MCF 10A (cell line): ENCODE measurements around the gene SPATA20. TPM values are rescaled to one million over a fixed set of nuclear protein-coding genes. Genes with fewer than 3 reads are reported as not detected.

Source experiments
- BruUV-seq: library from RNA; stranded (reverse); fragments of 400-500 nt; replicated peaks from 2 replicates; lab custom pipeline; 2021; lab: Mats Ljungman, UMichigan
- CTCF ChIA-PET: fragments of 300-600 bp; sonication (Branson Sonifier 250); formaldehyde crosslinking; extraction: SDS; loops from one replicate; lab custom pipeline; 2021; ENCODE audit warnings: antibody characterized with exemption, inconsistent platforms; lab: Yijun Ruan, JAX
- POLR2A ChIA-PET: fragments of 300-600, 350-650 bp; sonication (Branson Sonifier 250); formaldehyde crosslinking; extraction: SDS; loops from one replicate; lab custom pipeline; 2020; ENCODE audit warnings: antibody characterized with exemption, inconsistent platforms; lab: Yijun Ruan, JAX
- DNase-seq: peaks from one replicate; pipeline ENCODE4 v3.0.0-alpha.2; 2018; ENCODE audit not compliant: unreplicated experiment
- H3K27ac Mint-ChIP-seq: one replicate; pipeline ENCODE4 v1.8.0; 2022; ENCODE audit warnings: mild to moderate bottlenecking, low read depth, mixed read lengths; ENCODE audit not compliant: unreplicated experiment
- H3K27me3 Mint-ChIP-seq: one replicate; pipeline ENCODE4 v1.8.0; 2022; ENCODE audit warnings: mixed read lengths; ENCODE audit not compliant: insufficient read depth, unreplicated experiment
- H3K36me3 Mint-ChIP-seq: one replicate; pipeline ENCODE4 v1.8.0; 2022; ENCODE audit warnings: mild to moderate bottlenecking, moderate library complexity, mixed read lengths; ENCODE audit not compliant: insufficient read depth, unreplicated experiment
- H3K4me1 Mint-ChIP-seq: one replicate; pipeline ENCODE4 v1.8.0; 2022; ENCODE audit warnings: mixed read lengths; ENCODE audit not compliant: insufficient read depth, unreplicated experiment
- H3K4me3 Mint-ChIP-seq: one replicate; pipeline ENCODE4 v1.8.0; 2022; ENCODE audit warnings: mild to moderate bottlenecking, moderate library complexity, mixed read lengths; ENCODE audit not compliant: unreplicated experiment
- H3K9me3 Mint-ChIP-seq: one replicate; pipeline ENCODE4 v1.8.0; 2022; ENCODE audit warnings: mixed read lengths; ENCODE audit not compliant: unreplicated experiment
- intact Hi-C: fragments of 100-400 bp; cut with micrococcal nuclease; formaldehyde crosslinking; loops from 2 replicates; pipeline ENCODE4 v1.14.1; 2022
- total RNA-seq: library from RNA; stranded (reverse); gene quantifications from 2 replicates; pipeline ENCODE4 v1.2.3, GENCODE V29; 2022
- TF ChIP-seq, protein P1 (sequence below): fragments of 200-600 bp; IDR thresholded peaks from one replicate; pipeline ENCODE4 v1.8.0; 2022; ENCODE audit warnings: antibody characterized with exemption, mild to moderate bottlenecking; ENCODE audit not compliant: unreplicated experiment

The SPATA20 gene
- total RNA-seq, 1 experiment from 2014 or later, result 35.3 TPM

- H3K27ac Mint-ChIP-seq, result no peak overlapping the region
- ChIA-PET POLR2A (interaction anchor here (0.7 to 5.6 kb wide), 15 partner anchors 8 to 324 kb away, joined by 3 to 59 read pairs (median 6); no protein-coding TSS in a partner anchor), CTCF (interaction anchor here (0.6 to 2.2 kb wide), 9 partner anchors 38 to 301 kb away, joined by 3 to 11 read pairs (median 5); partner anchors contain the start of gene LRRC59)
- TF ChIP-seq, protein P1, sequence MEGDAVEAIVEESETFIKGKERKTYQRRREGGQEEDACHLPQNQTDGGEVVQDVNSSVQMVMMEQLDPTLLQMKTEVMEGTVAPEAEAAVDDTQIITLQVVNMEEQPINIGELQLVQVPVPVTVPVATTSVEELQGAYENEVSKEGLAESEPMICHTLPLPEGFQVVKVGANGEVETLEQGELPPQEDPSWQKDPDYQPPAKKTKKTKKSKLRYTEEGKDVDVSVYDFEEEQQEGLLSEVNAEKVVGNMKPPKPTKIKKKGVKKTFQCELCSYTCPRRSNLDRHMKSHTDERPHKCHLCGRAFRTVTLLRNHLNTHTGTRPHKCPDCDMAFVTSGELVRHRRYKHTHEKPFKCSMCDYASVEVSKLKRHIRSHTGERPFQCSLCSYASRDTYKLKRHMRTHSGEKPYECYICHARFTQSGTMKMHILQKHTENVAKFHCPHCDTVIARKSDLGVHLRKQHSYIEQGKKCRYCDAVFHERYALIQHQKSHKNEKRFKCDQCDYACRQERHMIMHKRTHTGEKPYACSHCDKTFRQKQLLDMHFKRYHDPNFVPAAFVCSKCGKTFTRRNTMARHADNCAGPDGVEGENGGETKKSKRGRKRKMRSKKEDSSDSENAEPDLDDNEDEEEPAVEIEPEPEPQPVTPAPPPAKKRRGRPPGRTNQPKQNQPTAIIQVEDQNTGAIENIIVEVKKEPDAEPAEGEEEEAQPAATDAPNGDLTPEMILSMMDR, result no peak
- peaks cover 36% of the 10 kb centered on the region for H3K4me1 Mint-ChIP-seq
- no peaks in the 10 kb centered on the region for H3K36me3 Mint-ChIP-seq
- intact Hi-C loops, result loop anchor here (10.0 kb wide), 1 partner anchor 413 kb away; no protein-coding TSS in a partner anchor
- no TSS peak for BruUV-seq
- no peak for DNase-seq
- no peaks in the 10 kb centered on the region for H3K27me3 Mint-ChIP-seq
- no peaks in the 10 kb centered on the region for H3K9me3 Mint-ChIP-seq
- peak overlapping the region; percentile 70 for H3K4me3 Mint-ChIP-seq
These were observed 5.6 kb upstream of the SPATA20 start for GRCh38 chr17:50541402-50541715.

DNA sequence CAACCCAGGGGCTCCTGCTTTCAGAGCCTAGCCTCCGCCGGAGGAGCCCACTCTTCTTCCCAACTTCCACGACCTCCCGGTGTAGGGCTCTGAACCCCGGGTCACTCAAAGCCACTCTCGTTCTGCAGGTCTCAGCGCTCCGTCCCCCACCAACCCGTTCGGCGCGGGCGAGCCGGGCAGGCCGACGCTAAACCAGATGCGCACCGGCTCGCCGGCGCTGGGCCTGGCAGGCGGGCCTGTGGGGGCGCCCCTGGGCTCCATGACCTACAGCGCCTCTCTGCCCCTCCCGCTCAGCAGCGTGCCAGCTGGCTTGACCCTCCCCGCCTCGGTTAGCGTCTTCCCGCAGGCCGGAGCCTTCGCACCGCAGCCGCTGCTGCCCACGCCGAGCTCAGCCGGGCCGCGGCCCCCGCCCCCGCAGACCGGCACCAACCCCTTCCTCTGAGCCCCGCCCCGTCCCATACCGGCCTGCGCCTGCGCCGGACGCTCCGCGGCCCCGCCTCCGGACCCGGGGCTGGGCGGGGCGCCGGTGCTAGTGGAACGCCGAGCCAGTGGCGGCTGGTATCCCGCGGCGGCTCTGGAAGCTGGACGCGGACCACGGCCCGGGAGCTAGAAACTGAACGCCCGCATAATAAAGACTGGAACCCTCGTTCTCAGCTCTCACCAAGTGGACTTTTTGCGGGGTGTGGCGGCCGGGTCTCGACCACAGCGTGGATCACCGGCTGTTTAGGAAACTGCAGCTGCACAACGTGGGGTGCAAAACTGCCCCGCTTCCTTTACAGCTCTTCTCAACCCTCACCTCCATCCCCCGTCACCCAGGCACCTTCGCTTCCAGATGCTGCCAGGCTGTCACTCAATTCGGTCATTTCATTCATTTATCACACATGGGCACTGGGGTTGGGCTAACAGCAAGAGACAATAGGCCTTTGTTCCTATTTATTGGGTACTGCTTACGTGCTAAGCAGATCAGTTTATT, 5.0 kb upstream of the SPATA20 start:
- TF ChIP-seq, protein P1, result peak; percentile 9
- Mint-ChIP-seq H3K27me3 (no peaks in the 10 kb centered on the region), H3K4me3 (peak overlapping the region; percentile 70), H3K27ac (no peak overlapping the region), H3K36me3 (no peaks in the 10 kb centered on the region), H3K4me1 (peaks cover 41% of the 10 kb centered on the region), H3K9me3 (no peaks in the 10 kb centered on the region)
- no TSS peak for BruUV-seq
- intact Hi-C loops, result loop anchor here (10.0 kb wide), 1 partner anchor 413 kb away; no protein-coding TSS in a partner anchor
- peak; percentile 85 for DNase-seq
- ChIA-PET POLR2A (interaction anchor here (0.6 to 5.6 kb wide), 30 partner anchors 8 to 413 kb away, joined by 3 to 59 read pairs (median 4); partner anchors contain the start of genes ACSF2, CACNA1G, LRRC59 and LUC7L3), CTCF (interaction anchor here (0.6 to 5.7 kb wide), 16 partner anchors 9 to 300 kb away, joined by 3 to 31 read pairs (median 5); partner anchors contain the start of gene LRRC59)

DNA sequence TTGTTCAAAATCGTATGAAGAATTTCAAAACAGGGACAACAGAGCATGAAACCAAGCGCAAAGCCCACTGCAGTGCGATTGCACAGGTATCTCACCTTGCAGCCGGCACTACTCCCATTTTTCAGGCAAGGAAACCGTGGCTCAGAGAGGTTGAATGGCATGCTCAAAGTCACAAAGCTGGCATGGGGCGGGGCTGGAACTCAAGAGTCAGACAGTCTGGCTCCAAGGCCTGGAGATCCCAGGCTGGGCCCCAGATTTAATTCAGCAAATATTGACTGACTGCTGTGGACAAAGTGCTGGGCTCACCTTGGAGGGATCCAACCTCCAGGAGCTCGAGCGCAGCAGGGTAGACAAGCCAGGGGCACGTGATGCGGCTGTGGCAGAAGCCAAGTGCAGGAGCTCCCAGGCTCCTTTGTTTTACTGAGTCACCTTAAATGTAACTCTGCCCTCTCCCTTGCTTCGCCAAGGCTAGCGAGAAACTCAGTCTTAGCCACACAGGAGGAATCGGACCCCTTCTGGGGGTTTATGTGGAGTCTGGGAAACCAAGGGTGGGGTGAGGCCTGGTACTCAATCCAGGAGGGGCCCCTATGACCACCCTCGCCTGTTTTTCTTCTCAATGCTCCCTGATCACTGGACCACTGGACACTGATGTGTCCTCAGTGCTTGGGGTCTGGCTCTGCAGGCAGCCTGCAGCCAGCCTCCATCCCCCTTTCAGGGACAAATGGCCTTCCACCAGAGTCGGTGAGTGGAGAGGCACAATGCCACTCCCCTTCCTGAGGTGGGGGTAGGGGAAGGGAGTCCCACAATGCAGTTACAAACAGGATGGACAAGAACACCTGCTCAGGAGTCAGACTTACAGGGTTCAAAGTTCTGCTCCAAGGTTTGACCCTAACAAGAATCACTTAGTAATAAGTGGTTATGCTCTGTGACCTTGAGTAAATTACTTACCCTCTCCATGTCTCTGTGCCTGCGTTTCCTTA, 3.9 kb upstream of the SPATA20 start:
- Mint-ChIP-seq H3K36me3 (no peaks in the 10 kb centered on the region), H3K27me3 (no peaks in the 10 kb centered on the region), H3K9me3 (no peaks in the 10 kb centered on the region), H3K4me3 (peak overlapping the region; percentile 70), H3K27ac (no peak overlapping the region), H3K4me1 (peaks cover 42% of the 10 kb centered on the region)
- no TSS peak for BruUV-seq
- TF ChIP-seq, protein P1, result no peak
- peak; percentile 59 for DNase-seq
- POLR2A ChIA-PET, result interaction anchor here (0.5 to 5.6 kb wide), 28 partner anchors 17 to 411 kb away, joined by 3 to 59 read pairs (median 4); partner anchors contain the start of genes ACSF2, CACNA1G, LUC7L3 and TOB1
- CTCF ChIA-PET, result interaction anchor here (0.7 to 5.7 kb wide), 7 partner anchors 10 to 152 kb away, joined by 3 to 31 read pairs (median 6); no protein-coding TSS in a partner anchor
- intact Hi-C loops, result loop anchor here (10.0 kb wide), 1 partner anchor 412 kb away; no protein-coding TSS in a partner anchor
